RKO (cell line): ENCODE data around the gene DHCR24.

ENCODE experiments used
- DNase-seq: peaks from one replicate; pipeline ENCODE4 v3.0.0-alpha.2; 2016; ENCODE audit warnings: low spot score

DHCR24 gene

GRCh38 chr1:54846301-54846700, 40.7 kb downstream of the DHCR24 start:
- DNase-seq, result no peak

GRCh38 chr1:54845772-54846171, 41.2 kb downstream of the DHCR24 start:
- no peak for DNase-seq

GRCh38 chr1:54844564-54844963, 42.4 kb downstream of the DHCR24 start:
- DNase-seq, result no peak

GRCh38 chr1:54843449-54843848, 43.5 kb downstream of the DHCR24 start:
- DNase-seq, result no peak

GRCh38 chr1:54842963-54843362, 44.0 kb downstream of the DHCR24 start:
- DNase-seq, result no peak

GRCh38 chr1:54842206-54842915, 44.6 kb downstream of the DHCR24 start:
- DNase-seq, result no peak

- DNase-seq, result no peak
Measured at GRCh38 chr1:54839824-54840223, 47.2 kb downstream of the DHCR24 start.

- DNase-seq, result no peak
Measured at GRCh38 chr1:54838565-54839180, 48.3 kb downstream of the DHCR24 start.

- no peak for DNase-seq
Measured at GRCh38 chr1:54837002-54837853, 49.8 kb downstream of the DHCR24 start.

GRCh38 chr1:54836594-54836993, 50.4 kb downstream of the DHCR24 start:
- DNase-seq, result no peak

- no peak for DNase-seq
Measured at GRCh38 chr1:54835970-54836369, 51.0 kb downstream of the DHCR24 start.

- no peak for DNase-seq
Measured at GRCh38 chr1:54835131-54835898, 51.7 kb downstream of the DHCR24 start.

- no peak for DNase-seq
Measured at GRCh38 chr1:54834007-54834541, 52.9 kb downstream of the DHCR24 start.

- no peak for DNase-seq
Measured at GRCh38 chr1:54833121-54833520, 53.9 kb downstream of the DHCR24 start.

- DNase-seq, result no peak
Measured at GRCh38 chr1:54826226-54826816, 60.7 kb downstream of the DHCR24 start.

- no peak for DNase-seq
Measured at GRCh38 chr1:54825696-54826095, 61.3 kb downstream of the DHCR24 start.

GRCh38 chr1:54823670-54824069, 63.3 kb downstream of the DHCR24 start:
- no peak for DNase-seq

GRCh38 chr1:54819733-54820132, 67.3 kb downstream of the DHCR24 start:
- DNase-seq, result no peak

- no peak for DNase-seq
Measured at GRCh38 chr1:54819195-54819536, 67.8 kb downstream of the DHCR24 start.

- DNase-seq, result no peak
Measured at GRCh38 chr1:54818461-54819194, 68.4 kb downstream of the DHCR24 start.

- no peak for DNase-seq
Measured at GRCh38 chr1:54816951-54817350, 70.0 kb downstream of the DHCR24 start.
